K562 (cell line): ENCODE measurements around the gene OR8K5. TPM values are rescaled to one million over a fixed set of nuclear protein-coding genes. Genes with fewer than 3 reads are reported as not detected.

Experiments used
- ATAC-seq: fragments of 200-7000 bp; cut with Tn5 transposase; 3 replicates; pipeline ENCODE4 v1.9.1; 2020; ENCODE audit warnings: moderate library complexity
- BruUV-seq: library from RNA; stranded (reverse); fragments of 400-500 nt; replicated peaks from 2 replicates; lab custom pipeline; 2021; lab: Mats Ljungman, UMichigan
- CTCF ChIA-PET: fragments of 300-600 bp; formaldehyde crosslinking; extraction: SDS; loops from one replicate; lab custom pipeline; 2021; ENCODE audit warnings: low intra/inter-chr PET ratio; lab: Yijun Ruan, JAX
- POLR2A ChIA-PET: fragments of 300-600, 350-650 bp; sonication (Branson Sonifier 250); formaldehyde crosslinking; extraction: SDS; loops from one replicate; lab custom pipeline; 2021; ENCODE audit warnings: antibody characterized with exemption, inconsistent platforms; lab: Yijun Ruan, JAX
- DNase-seq, 4 experiments: peaks; one replicate each; pipeline versions ENCODE4 v3.0.0 to v3.0.0-alpha.2; 2011 to 2018; ENCODE audit warnings: low spot score in 3 of 4, mixed read lengths in 3 of 4; ENCODE audit errors: extremely low read depth in 1 of 4
- FAIRE-seq: peaks from 2 replicates; lab custom pipeline; 2011; peaks lifted over from hg19 to GRCh38; lab: Jason Lieb, UNC
- H2AFZ ChIP-seq: 2 replicates; pipeline ENCODE4 v1.6.0; 2011; ENCODE audit warnings: low read depth, low read length, control low read depth, inconsistent platforms
- H3K27ac ChIP-seq: fragments of 200-600 bp; 3 replicates; pipeline ENCODE4 v1.8.0; 2011; ENCODE audit warnings: low read depth, mild to moderate bottlenecking, control low read depth, inconsistent platforms, low read length, moderate library complexity, mixed read lengths; ENCODE audit errors: extremely low read depth
- H3K27me3 ChIP-seq, 2 experiments: fragments of 300-600 bp in 1 of 2; 2 replicates in 1 of 2; 3 replicates in 1 of 2; pipeline versions ENCODE4 v1.6.0 to v1.8.0; 2011; ENCODE audit warnings: inconsistent platforms in 2 of 2, low read length in 2 of 2, mild to moderate bottlenecking in 1 of 2, mixed read lengths in 1 of 2, moderate library complexity in 1 of 2; ENCODE audit not compliant: control insufficient read depth in 2 of 2, insufficient read depth in 2 of 2
- H3K36me3 ChIP-seq: fragments of 300-600 bp; 3 replicates; pipeline ENCODE4 v1.8.0; 2011; ENCODE audit warnings: mild to moderate bottlenecking, low read length, inconsistent platforms; ENCODE audit not compliant: control insufficient read depth, insufficient read depth
- H3K4me1 ChIP-seq, 2 experiments: fragments of 200-600 bp in 1 of 2; replicated peaks in 1 of 2; 2 replicates in 1 of 2; 3 replicates in 1 of 2; pipeline versions ENCODE4 v1.5.1 to v1.8.0; 2011; ENCODE audit warnings: inconsistent platforms in 2 of 2, low read length in 2 of 2, mild to moderate bottlenecking in 1 of 2, mixed read lengths in 1 of 2, moderate library complexity in 1 of 2; ENCODE audit not compliant: control insufficient read depth in 2 of 2, insufficient read depth in 2 of 2
- H3K4me2 ChIP-seq: 2 replicates; pipeline ENCODE4 v1.6.1; 2011; ENCODE audit warnings: low read length, control low read depth, inconsistent platforms, mixed read lengths; ENCODE audit not compliant: insufficient read depth
- H3K4me3 ChIP-seq: fragments of 200-600 bp; sonication (generic), shearing (Covaris generic); 2 replicates; pipeline ENCODE4 v1.5.1; 2016; ENCODE audit warnings: control low read depth, inconsistent platforms
- H3K79me2 ChIP-seq: fragments of 200-600 bp; 3 replicates; pipeline ENCODE4 v1.8.0; 2011; ENCODE audit warnings: low read length, inconsistent platforms; ENCODE audit not compliant: control insufficient read depth, insufficient read depth
- H3K9ac ChIP-seq, 2 experiments: 2 replicates each; pipeline versions ENCODE4 v1.6.0 to v1.6.1; 2011; ENCODE audit warnings: low read depth in 2 of 2, low read length in 2 of 2, control low read depth in 1 of 2, inconsistent platforms in 1 of 2, mild to moderate bottlenecking in 1 of 2, mixed read lengths in 1 of 2; ENCODE audit not compliant: insufficient read depth in 1 of 2
- H3K9me1 ChIP-seq: one replicate; pipeline ENCODE4 v1.6.0; 2011; ENCODE audit warnings: inconsistent platforms, mild to moderate bottlenecking, low read length, moderate library complexity; ENCODE audit not compliant: control insufficient read depth, insufficient read depth
- H3K9me3 ChIP-seq: replicated peaks from 2 replicates; pipeline ENCODE4 v1.5.1; 2011; ENCODE audit warnings: low read depth, low read length, inconsistent platforms; ENCODE audit not compliant: control insufficient read depth, insufficient read depth
- H4K20me1 ChIP-seq: replicated peaks from 2 replicates; pipeline ENCODE4 v1.6.1; 2011; ENCODE audit warnings: low read length, inconsistent platforms, mixed read lengths; ENCODE audit not compliant: control insufficient read depth, insufficient read depth
- DLX4 ChIP-seq: fragments of 250-450 bp; sonication (Bioruptor Pico); IDR thresholded peaks from 2 replicates; pipeline ENCODE4 v1.6.1; 2021; ENCODE audit warnings: mild to moderate bottlenecking
- EP300 ChIP-seq: IDR thresholded peaks from 2 replicates; pipeline ENCODE4 v1.6.1; 2012; ENCODE audit warnings: low read length, improper control_type of control experiment
- GABPA ChIP-seq: fragments of 200-800 bp; sonication (Bioruptor generic); conservative IDR thresholded peaks from 2 replicates; pipeline ENCODE4 v1.6.1; 2016; ENCODE audit warnings: low read depth, missing genetic modification characterization, missing compliant biosample characterization
- JUN ChIP-seq, 2 experiments: sonication (generic) in 1 of 2; formaldehyde crosslinking in 1 of 2; IDR thresholded peaks; 2 replicates each; pipeline versions ENCODE4 v1.6.1 to v1.8.0; 2012 to 2022; ENCODE audit warnings: borderline replicate concordance in 2 of 2, mild to moderate bottlenecking in 2 of 2, improper control_type of control experiment in 1 of 2, low read depth in 1 of 2, low read length in 1 of 2, missing genetic modification reagents in 1 of 2
- MTA1 ChIP-seq: fragments of 450-650 bp; IDR thresholded peaks from 2 replicates; pipeline ENCODE4 v1.6.1; 2017; ENCODE audit warnings: borderline replicate concordance
- NFRKB ChIP-seq: fragments of 450-650 bp; IDR thresholded peaks from 2 replicates; pipeline ENCODE4 v1.6.1; 2016; ENCODE audit warnings: low read depth
- SAP30 ChIP-seq: fragments of 200-600 bp; sonication (generic); IDR thresholded peaks from 2 replicates; pipeline ENCODE4 v1.6.1; 2012; ENCODE audit warnings: borderline replicate concordance, low read depth, mild to moderate bottlenecking, moderate library complexity, low read length, control low read depth, inconsistent platforms; ENCODE audit not compliant: insufficient read depth, poor library complexity, severe bottlenecking
- ZNF146 ChIP-seq: IDR thresholded peaks from one replicate; pipeline ENCODE4 v1.6.1; 2018; ENCODE audit warnings: missing compliant biosample characterization; ENCODE audit not compliant: unreplicated experiment
- ZNF584 ChIP-seq: fragments of 200-800 bp; sonication (Bioruptor generic); IDR thresholded peaks from 2 replicates; pipeline ENCODE4 v1.6.1; 2016; ENCODE audit warnings: low read depth, mild to moderate bottlenecking, missing genetic modification characterization, missing compliant biosample characterization
- ZNF830 ChIP-seq: fragments of 250-450 bp; sonication (Bioruptor Pico); IDR thresholded peaks from 2 replicates; pipeline ENCODE4 v1.5.0; 2021; ENCODE audit warnings: mild to moderate bottlenecking
- WGBS: fragments of 100-300 bp; shearing (Covaris generic); methylation state at CpG from one replicate; pipeline ENCODE4 v1.1.6; 2016; ENCODE audit warnings: low coverage, mixed read lengths; ENCODE audit not compliant: insufficient coverage; ENCODE audit errors: missing lambda C conversion rate; 5-methylcytosine and 5-hydroxymethylcytosine counted together
- in situ Hi-C: fragments of 300-500 bp; cut with MboI; formaldehyde crosslinking; loops from 4 replicates; pipeline ENCODE4 v1.15.0; 2018; ENCODE audit warnings: inconsistent platforms, mixed read lengths
- intact Hi-C: fragments of 100-400 bp; cut with micrococcal nuclease; formaldehyde crosslinking; loops from 2 replicates; pipeline ENCODE4 v1.14.2; 2022
- polyA plus RNA-seq, 8 experiments: library from polyadenylated mRNA; depleted of rRNA in 4 of 8; stranded (reverse) in 5 of 8; unstranded in 3 of 8; fragments of >200 nt; fragmentation: Nextera tagmentation in 2 of 8; fragmentation: Illumina TruSeq in 1 of 8; extraction: Ambion mirVana in 2 of 8; extraction: Trizol in 1 of 8; gene quantifications; 2 replicates each; pipeline versions ENCODE4 v1.2.1 to v1.2.3, GENCODE V29; 2011 to 2014; ENCODE audit warnings: inconsistent platforms in 1 of 8, missing spikeins in 1 of 8
- total RNA-seq, 7 experiments: library from RNA; depleted of rRNA in 6 of 7; stranded (reverse); fragments of >200 nt in 6 of 7; fragmentation: Illumina TruSeq in 2 of 7; extraction: Trizol in 2 of 7; gene quantifications; 2 replicates each; pipeline versions ENCODE4 v1.2.1 to v1.2.3, GENCODE V29; 2011 to 2021; ENCODE audit warnings: low replicate concordance in 1 of 7

Gene OR8K5
- total and polyA plus RNA-seq, 9 of the 15 experiments (the other 6 are each of a cell fraction or from before 2014, with no cell fraction given): not detected

- TF ChIP-seq NFRKB: no peak
- TF ChIP-seq EP300: no peak
- no peak for TF ChIP-seq ZNF830
- TF ChIP-seq JUN (IDR thresholded peaks at IDR 0.05; ENCODE audit: borderline replicate concordance, low read depth, low read length): no peak
- TF ChIP-seq JUN (CRISPR knock-in tag; IDR thresholded peaks at IDR 0.05; ENCODE audit: borderline replicate concordance): no peak
- TF ChIP-seq ZNF584 (CRISPR knock-in tag): no peak
- TF ChIP-seq MTA1: no peak
- TF ChIP-seq GABPA (tag): no peak
- no peak for TF ChIP-seq DLX4 (CRISPR knock-in tag)
- TF ChIP-seq SAP30: no peak
- no peak for TF ChIP-seq ZNF146
- TF ChIP-seq, all 486 proteins: peak for 0
- no peaks in the 10 kb centered on the region for H3K36me3 ChIP-seq
- H2AFZ ChIP-seq: no peak within 1 kb of the TSS
- FAIRE-seq (no peak), DNase-seq (no peak), ATAC-seq (no peak)
- H3K4me1 ChIP-seq: no peaks in the 10 kb centered on the region
- intact Hi-C loops: no loop called here
- H3K9ac ChIP-seq: no peak within 1 kb of the TSS
- ChIA-PET POLR2A (no interaction called here), CTCF (no interaction called here)
- WGBS: 0% methylated on average over 1 of the region's 1 CpG
- H3K27ac ChIP-seq: no peak within 1 kb of the TSS
- in situ Hi-C loops: no loop called here
- H3K4me2 ChIP-seq: no peak within 1 kb of the TSS
- H3K4me3 ChIP-seq: no peak within 1 kb of the TSS
- H3K79me2 ChIP-seq: no peaks in the 10 kb centered on the region
- BruUV-seq: no TSS peak
- H3K9me1 ChIP-seq: no peaks in the 10 kb centered on the region
- no peaks in the 10 kb centered on the region; the same call in 1 of the 2 replicates for H3K9me3 ChIP-seq
- H3K27me3 ChIP-seq: no peaks in the 10 kb centered on the region
- H4K20me1 ChIP-seq: no peaks in the 10 kb centered on the region
Observed at GRCh38 chr11:56176318-56176717, 16.2 kb upstream of the OR8K5 start, which contains the start of gene OR5J2. Gene OR5J2 (plus strand): TSS chr11:56176618. CDS start chr11:56176618, 0 bp downstream.
